Psoas muscle (tissue), 8 donors: ENCODE results near the gene LAMA5. TPM values are rescaled to one million over a fixed set of nuclear protein-coding genes. Genes with fewer than 3 reads are reported as not detected.

Experiments
- ATAC-seq, 4 donors: fragments of 200-7000 bp; cut with Tn5 transposase; one replicate each; pipeline ENCODE4 v1.9.1; 2020; ENCODE audit warnings: moderate library complexity in 3 of 4, mild to moderate bottlenecking in 2 of 4
- DNase-seq, 2 donors: peaks; one replicate each; pipeline ENCODE4 v3.0.0-alpha.2; 2020
- H3K27ac ChIP-seq: fragments of 200-600 bp; one replicate; pipeline ENCODE4 v1.8.0; 2022
- H3K27me3 ChIP-seq, 3 donors: fragments of 200-600 bp in 1 of 3; one replicate each; pipeline versions ENCODE4 v1.6.1 to v1.8.0; 2013 to 2022; ENCODE audit warnings: low read length in 2 of 3, mild to moderate bottlenecking in 2 of 3, moderate library complexity in 1 of 3; ENCODE audit not compliant: insufficient read depth in 3 of 3
- H3K36me3 ChIP-seq, 2 donors: fragments of 200-600 bp in 1 of 2; one replicate each; pipeline versions ENCODE4 v1.6.1 to v1.8.0; 2013 to 2022; ENCODE audit warnings: low read depth in 1 of 2, mild to moderate bottlenecking in 1 of 2, moderate library complexity in 1 of 2; ENCODE audit not compliant: insufficient read depth in 1 of 2
- H3K4me1 ChIP-seq: fragments of 200-600 bp; one replicate; pipeline ENCODE4 v1.8.0; 2022
- H3K4me3 ChIP-seq: fragments of 200-600 bp; one replicate; pipeline ENCODE4 v1.8.0; 2022; ENCODE audit warnings: mild to moderate bottlenecking
- H3K9me3 ChIP-seq: fragments of 200-600 bp; one replicate; pipeline ENCODE4 v1.8.0; 2022
- CTCF ChIP-seq: fragments of 200-600 bp; IDR thresholded peaks from one replicate; pipeline ENCODE4 v1.8.0; 2022; ENCODE audit warnings: antibody characterized with exemption
- WGBS, 3 donors: extraction: QIAGEN DNeasy Blood & Tissue Kit; methylation state at CpG; one replicate each; pipeline versions ENCODE4 v1.1.6 to v1.1.7; 2013; 5-methylcytosine and 5-hydroxymethylcytosine counted together
- intact Hi-C, 2 donors: fragments of 100-400 bp; cut with DNase I; formaldehyde crosslinking; loops; one replicate each; pipeline versions ENCODE4 v1.11.0 to v1.14.2; 2022
- polyA plus RNA-seq, 3 donors: library from polyadenylated mRNA; stranded (reverse); fragments of 200-250 nt; gene quantifications; one replicate each; pipeline ENCODE4 v1.2.3, GENCODE V29; 2013
- total RNA-seq, 4 donors: library from RNA; stranded (reverse); fragmentation: NEBNext Ultra II Directional in 2 of 4; extraction: Animal tissue kit (Norgen Biotek cat#: 25700) in 2 of 4; gene quantifications; one replicate each; pipeline versions ENCODE4 v1.2.1 to v1.2.4, GENCODE V29; 2021 to 2023
- donor health status: healthy with polysubstance abuse.
- donor health status: DM: no; HTN: no; CAD: no; lungs with moderate emphysema.
- donor health status: Bipolar disorder and iron deficiency.
- donor health status: healthy.
- donor health status: DM: yes; HTN: yes; CAD: no.
- donor health status: DM: no; HTN: no; CAD: no.
- donor health status: DM: no; HTN: no; CAD: no.
- donor health status: DM: yes; HTN: yes; CAD: no.

The LAMA5 gene
- total and polyA plus RNA-seq, 7 donors = 14.4 to 74.6 (median 34.2) TPM

DNA sequence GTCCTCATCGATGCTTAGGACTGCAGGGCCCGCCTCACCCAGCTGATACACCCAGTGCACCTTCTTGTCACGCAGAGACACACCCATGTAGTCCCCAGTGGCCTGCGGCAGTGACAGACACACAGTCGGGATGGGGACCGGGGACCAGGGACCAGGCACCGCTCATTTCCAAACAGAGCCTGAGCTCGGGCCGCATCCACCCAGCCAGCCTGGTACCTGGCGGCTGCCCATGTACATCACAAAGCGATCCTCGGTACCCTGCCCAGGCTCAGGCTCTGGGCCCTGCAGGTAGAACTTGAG, 52.8 kb downstream of the LAMA5 start:
- H3K4me3 ChIP-seq = no peak overlapping the region
- ATAC-seq (no peak), DNase-seq (no peak)
- TF ChIP-seq CTCF = no peak
- WGBS, 3 donors = 91 to 96% (median 92%) methylated on average over 12 of the region's 12 CpGs
- no peaks in the 10 kb centered on the region for H3K27me3 ChIP-seq
- no peaks in the 10 kb centered on the region for H3K9me3 ChIP-seq
- intact Hi-C loops = no loop called here
- peaks cover 0 to 73% of the 10 kb centered on the region in 2 donors for H3K36me3 ChIP-seq
- H3K4me1 ChIP-seq = no peaks in the 10 kb centered on the region
- H3K27ac ChIP-seq = no peak overlapping the region

- Histone ChIP-seq H3K27ac (no peak overlapping the region), H3K4me3 (no peak overlapping the region), H3K27me3 (no peaks in the 10 kb centered on the region), H3K4me1 (peaks cover under 1% of the 10 kb centered on the region), H3K9me3 (no peaks in the 10 kb centered on the region), H3K36me3 (peaks cover 0 to 76% of the 10 kb centered on the region in 2 donors)
- intact Hi-C loops = no loop called here
- 92 to 95% (median 93%) methylated on average over 45 to 55 of the region's 55 CpGs for WGBS, 3 donors
- no peak for DNase-seq
- ATAC-seq = no peak
- TF ChIP-seq CTCF = no peak
Observed at GRCh38 chr20:62313460-62314338, 53.4 kb downstream of the LAMA5 start.

GRCh38 chr20:62313021-62313420, 54.1 kb downstream of the LAMA5 start:
- WGBS, 3 donors = 88 to 93% (median 92%) methylated on average over 17 to 26 of the region's 26 CpGs
- Histone ChIP-seq H3K4me1 (peaks cover 7% of the 10 kb centered on the region), H3K27ac (no peak overlapping the region), H3K27me3 (no peaks in the 10 kb centered on the region), H3K4me3 (no peak overlapping the region), H3K9me3 (no peaks in the 10 kb centered on the region), H3K36me3 (peaks cover 0 to 83% of the 10 kb centered on the region in 2 donors)
- intact Hi-C loops = no loop called here
- DNase-seq = no peak
- no peak for ATAC-seq
- TF ChIP-seq CTCF = no peak

GRCh38 chr20:62312662-62312977, 54.5 kb downstream of the LAMA5 start:
- Histone ChIP-seq H3K9me3 (no peaks in the 10 kb centered on the region), H3K27ac (no peak overlapping the region), H3K4me3 (no peak overlapping the region), H3K4me1 (peaks cover 11% of the 10 kb centered on the region), H3K36me3 (peaks cover 0 to 86% of the 10 kb centered on the region in 2 donors), H3K27me3 (no peaks in the 10 kb centered on the region)
- WGBS, 3 donors = 85 to 93% (median 93%) methylated on average over 16 of the region's 16 CpGs
- TF ChIP-seq CTCF = no peak
- intact Hi-C loops = no loop called here
- ATAC-seq (no peak), DNase-seq (no peak)
